NCI-H1694 treated with DMSO at 0.1 percent for 48 hours (cell line): ENCODE data around the gene USP32.
"Not testable (repeated sequence)": the region's sequence is repeated elsewhere in the genome, so short reads cannot be mapped to it uniquely, and the experiment has no call there.

Experiments used
- DNase-seq: peaks from one replicate; lab custom pipeline; 2025; lab: John Stamatoyannopoulos, UW

The USP32 gene, protein sequence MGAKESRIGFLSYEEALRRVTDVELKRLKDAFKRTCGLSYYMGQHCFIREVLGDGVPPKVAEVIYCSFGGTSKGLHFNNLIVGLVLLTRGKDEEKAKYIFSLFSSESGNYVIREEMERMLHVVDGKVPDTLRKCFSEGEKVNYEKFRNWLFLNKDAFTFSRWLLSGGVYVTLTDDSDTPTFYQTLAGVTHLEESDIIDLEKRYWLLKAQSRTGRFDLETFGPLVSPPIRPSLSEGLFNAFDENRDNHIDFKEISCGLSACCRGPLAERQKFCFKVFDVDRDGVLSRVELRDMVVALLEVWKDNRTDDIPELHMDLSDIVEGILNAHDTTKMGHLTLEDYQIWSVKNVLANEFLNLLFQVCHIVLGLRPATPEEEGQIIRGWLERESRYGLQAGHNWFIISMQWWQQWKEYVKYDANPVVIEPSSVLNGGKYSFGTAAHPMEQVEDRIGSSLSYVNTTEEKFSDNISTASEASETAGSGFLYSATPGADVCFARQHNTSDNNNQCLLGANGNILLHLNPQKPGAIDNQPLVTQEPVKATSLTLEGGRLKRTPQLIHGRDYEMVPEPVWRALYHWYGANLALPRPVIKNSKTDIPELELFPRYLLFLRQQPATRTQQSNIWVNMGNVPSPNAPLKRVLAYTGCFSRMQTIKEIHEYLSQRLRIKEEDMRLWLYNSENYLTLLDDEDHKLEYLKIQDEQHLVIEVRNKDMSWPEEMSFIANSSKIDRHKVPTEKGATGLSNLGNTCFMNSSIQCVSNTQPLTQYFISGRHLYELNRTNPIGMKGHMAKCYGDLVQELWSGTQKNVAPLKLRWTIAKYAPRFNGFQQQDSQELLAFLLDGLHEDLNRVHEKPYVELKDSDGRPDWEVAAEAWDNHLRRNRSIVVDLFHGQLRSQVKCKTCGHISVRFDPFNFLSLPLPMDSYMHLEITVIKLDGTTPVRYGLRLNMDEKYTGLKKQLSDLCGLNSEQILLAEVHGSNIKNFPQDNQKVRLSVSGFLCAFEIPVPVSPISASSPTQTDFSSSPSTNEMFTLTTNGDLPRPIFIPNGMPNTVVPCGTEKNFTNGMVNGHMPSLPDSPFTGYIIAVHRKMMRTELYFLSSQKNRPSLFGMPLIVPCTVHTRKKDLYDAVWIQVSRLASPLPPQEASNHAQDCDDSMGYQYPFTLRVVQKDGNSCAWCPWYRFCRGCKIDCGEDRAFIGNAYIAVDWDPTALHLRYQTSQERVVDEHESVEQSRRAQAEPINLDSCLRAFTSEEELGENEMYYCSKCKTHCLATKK (N-terminal part only)

DNA sequence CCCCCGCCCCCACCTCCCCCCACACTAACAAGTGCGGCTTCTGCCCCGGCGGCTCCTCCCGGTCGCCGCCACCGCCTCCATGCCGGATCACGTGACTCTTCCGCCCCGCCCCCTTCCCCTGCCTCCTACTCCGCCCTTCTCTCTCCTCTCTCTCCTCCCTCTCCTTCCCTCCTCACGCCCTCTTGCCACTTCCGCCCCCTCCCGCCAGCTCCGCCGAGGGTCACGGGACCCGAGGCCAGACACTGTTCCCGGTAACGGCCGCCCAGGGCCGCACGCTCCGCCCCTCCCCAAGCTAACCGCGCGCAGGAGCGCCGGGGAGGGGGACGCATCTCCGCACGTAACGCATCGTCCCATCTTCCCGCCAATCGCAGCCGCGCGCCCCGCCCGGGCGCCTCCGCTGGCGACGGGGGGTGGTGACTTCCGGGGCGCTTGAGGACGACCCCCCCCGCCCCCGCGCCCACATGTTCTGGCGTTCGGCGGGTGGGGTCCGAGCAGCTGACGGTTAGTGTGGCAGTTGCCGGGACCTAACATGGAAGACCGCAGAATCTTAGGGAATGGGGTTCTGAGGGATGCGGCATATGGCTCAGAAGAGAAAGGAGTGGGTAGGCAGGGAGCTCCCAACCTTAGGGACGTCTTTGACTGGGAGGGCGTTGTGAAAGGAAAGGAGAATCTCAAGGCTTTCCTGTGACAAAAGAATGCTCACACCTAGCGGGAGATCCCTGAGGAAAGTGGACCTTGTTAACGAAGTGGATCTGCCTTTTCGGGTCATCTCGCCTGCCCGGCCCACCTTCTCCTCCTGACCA is at the start of gene USP32:
TSS of gene USP32 (minus strand) at position 92 of the 803 bp plus-strand sequence. CDS start 194 bp downstream, outside the sequence.
- peak; percentile 95 for DNase-seq

DNA sequence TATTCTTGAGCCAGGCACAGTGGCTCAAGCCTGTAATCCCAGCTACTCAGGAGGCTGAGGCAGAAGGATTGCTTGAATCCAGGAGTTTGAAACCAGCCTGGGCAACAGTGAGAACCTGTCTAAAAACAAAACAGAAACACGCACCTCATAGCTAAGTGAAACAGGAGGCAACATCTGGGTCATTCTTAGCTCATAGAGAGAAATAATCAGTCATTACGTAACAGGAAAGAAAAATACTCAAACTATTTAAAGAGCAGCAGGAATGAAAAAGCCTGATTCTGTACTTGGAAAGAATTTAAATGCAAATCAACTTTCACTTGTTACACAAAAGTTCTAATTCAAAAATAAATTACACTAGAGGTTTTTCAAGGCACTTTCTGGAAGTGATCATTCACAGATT is 47.6 kb upstream of the USP32 start:
- DNase-seq: no peak

DNA sequence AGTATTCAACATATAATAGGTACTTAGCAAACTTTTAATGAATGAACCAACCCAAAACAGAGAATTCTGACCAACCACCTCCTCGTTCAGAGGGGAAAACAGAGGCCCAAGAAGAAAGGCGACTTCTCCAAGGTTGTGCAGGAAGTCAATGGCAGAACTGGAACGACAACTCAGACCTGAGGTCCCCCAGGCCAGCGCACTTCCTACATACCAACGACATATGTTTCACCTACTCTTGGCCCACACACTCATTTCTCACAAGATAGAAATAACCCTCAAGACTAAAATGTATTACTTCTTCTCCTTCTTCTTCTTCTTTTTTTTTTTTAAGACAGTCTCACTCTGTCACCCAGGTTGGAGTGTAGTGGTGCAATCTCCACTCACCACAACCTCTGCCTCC is 44.7 kb upstream of the USP32 start:
- DNase-seq: no peak

DNA sequence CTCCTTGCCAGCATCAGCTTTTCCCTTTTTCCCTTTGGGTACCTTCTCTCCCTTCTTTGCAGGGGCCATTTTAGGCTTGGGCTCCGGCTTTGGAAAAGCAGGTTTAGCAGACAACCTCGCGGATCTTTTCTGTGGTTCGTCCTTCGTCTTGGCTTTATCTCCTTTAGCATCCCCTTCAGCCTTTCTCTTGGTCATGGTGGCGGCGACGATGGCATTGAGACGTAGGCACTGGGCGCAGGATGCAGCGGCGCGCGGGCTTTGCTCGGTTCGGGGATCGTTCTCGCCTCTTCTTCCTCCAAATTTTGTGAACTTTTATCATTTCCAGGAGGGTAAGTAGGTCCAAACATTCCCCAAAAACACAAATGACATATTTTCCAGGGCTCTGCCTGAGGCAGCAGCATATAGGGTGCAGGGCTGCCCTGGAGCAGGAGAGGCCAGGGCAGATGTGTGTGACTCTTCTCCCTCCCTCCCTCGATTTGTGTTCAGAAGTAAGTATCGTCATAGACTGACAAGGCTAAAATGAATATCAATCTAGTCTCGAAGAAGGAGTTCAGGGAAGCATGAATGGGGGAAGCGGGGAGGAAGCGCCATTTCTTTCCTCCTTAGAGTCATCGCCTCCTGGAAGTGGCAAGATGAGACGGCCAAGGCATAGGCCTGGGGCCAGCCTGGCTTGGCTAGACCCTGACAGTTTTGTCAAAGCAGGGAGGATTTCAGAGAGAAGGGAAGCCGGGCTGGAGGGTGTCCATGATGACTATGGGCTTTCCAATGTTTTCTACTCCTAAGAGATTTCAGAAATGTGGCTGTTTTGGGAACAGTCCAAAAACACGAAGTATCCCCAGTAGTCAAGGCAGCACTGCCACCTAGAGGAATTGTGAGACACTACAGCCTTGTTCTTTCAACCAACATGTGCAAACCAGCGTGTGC is 43.6 kb upstream of the USP32 start:
- DNase-seq: peak; percentile 89

DNA sequence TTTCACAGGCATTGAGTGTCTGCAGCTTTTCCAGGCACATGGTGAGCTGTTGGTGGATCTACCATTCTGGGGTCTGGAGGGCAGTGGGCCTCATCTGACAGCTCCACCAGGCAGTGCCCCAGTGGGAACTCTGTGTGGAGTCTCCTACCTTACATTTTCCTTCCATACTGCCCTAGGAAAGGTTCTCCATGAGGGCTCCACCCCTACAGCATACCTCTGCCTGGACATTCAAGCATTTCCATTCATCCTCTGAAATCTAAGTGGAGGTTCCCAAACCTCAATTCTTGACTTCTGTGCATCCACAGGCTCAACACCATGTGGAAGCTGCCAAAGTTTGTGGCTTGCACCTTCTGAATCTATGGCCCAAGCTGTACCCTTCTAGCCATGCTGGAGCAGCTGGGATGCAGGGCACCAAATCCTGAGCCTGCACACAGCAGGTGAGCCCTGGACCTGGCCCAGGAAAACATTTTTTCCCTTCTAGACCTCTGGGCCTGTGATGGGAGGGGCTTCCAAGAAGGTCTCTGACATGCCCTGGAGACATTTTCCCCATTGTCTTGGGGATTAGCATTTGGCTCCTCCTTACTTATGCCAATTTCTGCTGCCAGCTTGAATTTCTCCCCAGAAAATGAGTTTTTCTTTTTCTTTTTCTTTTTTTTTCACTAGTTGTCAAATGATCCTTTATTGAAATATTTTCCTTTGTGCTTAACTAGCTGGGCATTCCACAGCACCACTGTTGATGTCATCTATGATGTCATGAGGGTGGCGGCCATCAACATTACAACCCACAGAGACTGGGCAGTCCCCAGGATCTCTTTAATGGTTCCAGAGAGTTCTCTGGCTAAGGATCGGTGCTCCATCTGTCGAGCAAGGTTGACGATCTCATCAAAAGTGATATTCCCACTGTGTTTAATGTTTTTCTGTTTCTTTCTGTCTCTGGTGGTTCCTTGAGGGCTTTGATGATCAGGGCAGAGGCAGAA is 41.4 kb upstream of the USP32 start:
- not testable (repeated sequence) for DNase-seq

DNA sequence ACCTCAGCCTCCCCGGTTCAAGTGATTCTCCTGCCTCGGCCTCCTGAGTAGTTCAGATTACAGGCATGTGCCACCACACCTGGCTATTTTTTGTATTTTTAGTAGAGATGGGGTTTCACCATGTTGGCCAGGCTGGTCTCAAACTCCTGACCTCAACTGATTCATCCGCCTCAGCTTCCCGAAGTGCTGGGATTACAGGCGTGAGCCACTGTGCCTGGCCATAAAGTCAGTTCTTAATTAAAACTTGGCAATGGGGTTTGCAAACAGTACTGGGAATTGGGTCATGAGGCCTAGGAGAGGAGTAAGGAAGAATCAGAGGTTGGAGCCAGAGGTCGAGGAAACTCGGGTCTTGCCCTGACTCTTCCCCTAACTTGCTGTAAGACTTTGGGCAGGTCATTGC is 38.6 kb upstream of the USP32 start:
- DNase-seq: not testable (repeated sequence)

DNA sequence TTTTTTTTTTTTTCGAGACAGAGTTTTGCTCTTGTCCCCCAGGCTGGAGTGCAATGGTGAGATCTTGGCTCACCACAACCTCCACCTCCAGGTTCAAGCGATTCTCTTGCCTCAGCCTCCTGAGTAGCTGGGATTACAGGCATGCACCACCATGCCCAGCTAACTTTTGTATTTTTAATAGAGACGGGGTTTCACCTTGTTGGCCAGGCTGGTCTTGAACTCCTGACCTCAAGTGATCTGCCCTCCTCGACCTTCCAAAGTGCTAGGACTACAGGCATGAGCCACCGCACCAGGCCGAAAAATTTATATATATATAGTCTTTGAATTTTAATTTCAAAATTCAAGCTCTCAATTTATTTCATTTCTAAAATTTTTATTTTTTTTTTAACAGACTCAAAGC is 36.6 kb upstream of the USP32 start:
- DNase-seq: not testable (repeated sequence)

DNA sequence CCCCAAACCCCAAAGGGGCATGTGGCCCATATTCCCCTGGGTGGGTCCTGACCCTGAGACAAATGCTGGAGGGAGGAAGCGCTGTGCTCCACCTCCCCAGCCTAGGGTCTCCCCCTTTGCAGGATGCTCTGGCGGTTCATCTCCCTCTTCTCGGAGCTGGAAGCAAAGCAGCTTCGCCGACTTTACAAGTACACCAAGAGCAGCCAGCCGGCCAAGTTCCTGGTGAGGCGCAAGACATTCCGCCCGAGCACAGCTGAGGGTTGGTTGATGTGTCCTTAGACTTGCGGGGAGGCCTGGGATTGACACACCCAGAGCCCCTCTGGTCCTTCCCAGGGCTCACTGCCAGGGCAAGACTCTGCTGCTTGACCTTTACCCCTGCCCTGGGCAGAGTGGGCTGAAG is 34.7 kb upstream of the USP32 start:
- DNase-seq: no peak

DNA sequence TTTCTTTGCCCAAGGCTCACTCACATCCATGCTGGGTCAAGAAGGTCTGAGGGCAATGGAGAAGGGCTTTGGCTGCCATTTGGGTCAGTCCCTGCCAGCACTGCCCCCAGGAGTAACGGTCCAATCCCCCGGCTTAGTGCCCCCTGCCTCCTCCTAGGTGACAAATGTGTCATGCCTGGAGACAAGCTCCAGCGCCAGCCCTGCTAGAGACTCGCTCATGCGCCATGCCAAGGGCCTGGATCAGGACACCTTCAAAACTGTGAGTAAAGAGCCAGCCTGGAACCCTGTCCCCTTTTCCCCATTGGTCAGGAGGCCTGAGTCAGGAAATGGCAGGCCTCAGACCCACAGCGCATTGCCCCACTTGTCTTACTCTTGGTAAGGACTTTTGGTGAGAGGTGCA is 33.7 kb upstream of the USP32 start:
- DNase-seq: no peak

DNA sequence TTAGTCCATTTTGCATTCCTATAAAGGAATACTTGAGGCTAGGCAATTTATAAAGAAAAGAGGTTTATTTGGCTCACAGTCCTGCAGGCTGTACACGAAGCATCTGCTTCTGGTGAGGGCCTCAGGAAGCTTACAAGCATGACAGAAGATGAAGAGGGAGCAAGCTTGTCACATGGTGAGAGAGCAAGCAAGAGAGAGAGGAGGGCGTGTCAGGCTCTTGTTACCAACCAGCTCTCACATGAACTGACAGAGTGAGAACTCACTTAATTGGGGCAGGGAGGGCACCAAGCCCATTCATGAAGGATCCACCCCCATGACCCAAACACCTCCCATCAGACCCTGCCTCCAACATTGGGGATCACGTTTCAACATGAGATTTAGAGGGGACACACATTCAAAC is 31.9 kb upstream of the USP32 start:
- no peak for DNase-seq

DNA sequence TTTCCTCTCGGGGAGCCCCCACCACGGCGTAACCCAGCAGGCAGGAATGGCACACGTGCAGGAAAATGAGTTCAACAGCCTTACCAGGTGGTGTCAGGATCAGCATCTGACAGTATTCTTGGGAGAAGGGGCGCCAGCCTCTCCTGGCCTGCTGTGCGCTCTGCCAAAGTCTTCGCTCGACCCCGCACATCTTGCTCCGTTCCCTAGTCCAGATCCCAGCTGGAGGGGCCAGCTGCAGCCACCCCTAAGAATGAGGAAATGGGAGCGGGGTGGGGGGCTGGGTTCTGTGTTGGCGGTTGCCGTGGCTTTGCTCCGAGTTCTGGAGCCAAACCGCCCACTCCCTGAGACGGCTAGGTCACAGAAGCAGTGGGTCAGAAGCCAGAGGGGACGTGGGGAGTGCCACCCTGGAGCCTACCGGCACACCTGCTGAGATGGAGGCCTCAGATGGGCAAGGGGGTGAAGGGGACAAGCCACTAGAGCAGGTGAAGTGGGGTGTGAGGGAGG is 30.3 kb upstream of the USP32 start, which contains the start of gene CHCT1:
TSS of gene CHCT1 (plus strand) at position 328 of the 504 bp plus-strand sequence. CDS start at position 432, 104 bp downstream.
- DNase-seq: no peak

DNA sequence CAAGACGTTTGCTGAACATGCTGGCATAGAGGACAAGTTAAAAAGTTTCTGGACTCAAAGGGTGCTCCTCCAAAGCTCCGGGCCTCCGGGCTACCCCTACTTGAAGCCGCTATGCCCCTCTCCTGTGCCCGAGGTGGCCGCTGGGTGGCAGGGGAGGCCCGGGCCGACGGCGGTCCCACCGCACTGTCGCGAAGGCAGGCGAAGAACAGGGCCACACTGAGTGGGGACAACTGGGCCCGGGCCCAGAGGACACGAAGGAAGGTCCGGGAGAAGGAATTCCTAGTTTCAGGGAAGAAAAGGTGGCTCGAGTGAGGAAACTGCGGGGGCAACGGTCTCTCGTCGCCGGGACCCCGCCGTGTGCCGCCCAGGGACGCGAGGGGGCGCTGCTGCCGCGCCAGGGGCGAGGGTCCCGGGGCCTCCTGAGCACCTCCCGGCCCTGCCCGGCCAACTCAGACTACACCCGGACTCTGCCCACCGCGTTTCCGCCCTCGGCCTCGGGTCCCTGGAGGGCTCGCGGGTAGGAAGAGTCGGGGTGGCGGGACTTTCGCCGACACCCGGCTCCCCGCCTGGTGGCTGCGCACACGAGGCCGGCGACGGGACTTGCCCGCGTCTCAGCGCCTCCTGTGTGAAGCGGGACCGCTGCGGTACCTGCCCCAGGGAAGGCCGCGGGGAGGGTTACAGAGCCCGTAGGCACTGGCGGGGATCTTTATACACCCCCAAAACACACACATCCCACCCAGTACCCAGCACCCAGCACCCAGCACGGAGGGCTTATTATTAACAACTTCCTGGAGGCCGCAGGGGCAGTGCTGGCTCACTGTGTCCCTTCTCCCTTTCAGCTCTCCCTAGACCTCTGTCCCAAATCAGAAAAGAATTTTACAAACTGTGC is 29.6 kb upstream of the USP32 start:
- DNase-seq: no peak

DNA sequence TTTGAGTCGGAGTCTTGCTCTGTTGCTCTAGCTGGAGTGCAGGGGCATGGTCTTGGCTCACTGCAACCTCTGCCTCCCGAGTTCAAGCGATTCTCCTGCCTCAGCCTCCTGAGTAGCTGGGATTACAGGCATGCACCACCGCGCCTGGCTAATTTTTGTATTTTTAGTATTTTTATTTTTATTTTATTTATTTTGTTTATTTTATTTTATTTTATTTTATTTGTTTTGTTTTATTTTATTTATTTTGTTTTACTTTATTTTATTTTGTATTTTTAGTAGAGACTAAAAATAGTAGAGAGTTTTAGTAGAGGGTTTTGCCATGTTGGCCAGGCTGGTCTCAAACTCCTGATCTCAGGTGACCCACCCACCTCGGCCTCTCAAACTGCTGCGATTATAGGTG is 27.9 kb upstream of the USP32 start:
- not testable (repeated sequence) for DNase-seq

DNA sequence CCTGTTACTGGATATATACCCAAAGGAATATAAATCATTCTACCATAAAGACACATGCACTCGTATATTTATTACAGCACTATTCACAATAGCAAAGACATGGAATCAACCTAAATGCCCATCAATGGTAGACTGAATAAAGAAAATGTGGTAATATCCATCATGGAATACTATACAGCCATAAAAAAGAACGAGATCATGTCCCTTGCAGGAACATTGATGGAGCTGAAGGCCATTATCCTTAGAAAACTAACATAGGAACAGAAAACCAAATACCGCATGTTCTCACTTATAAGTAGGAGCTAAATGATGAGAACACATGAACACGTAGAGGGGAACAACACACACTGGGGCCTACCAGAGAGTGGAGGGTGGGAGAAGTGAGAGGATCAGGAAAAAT is 27.1 kb upstream of the USP32 start:
- DNase-seq: not testable (repeated sequence)

DNA sequence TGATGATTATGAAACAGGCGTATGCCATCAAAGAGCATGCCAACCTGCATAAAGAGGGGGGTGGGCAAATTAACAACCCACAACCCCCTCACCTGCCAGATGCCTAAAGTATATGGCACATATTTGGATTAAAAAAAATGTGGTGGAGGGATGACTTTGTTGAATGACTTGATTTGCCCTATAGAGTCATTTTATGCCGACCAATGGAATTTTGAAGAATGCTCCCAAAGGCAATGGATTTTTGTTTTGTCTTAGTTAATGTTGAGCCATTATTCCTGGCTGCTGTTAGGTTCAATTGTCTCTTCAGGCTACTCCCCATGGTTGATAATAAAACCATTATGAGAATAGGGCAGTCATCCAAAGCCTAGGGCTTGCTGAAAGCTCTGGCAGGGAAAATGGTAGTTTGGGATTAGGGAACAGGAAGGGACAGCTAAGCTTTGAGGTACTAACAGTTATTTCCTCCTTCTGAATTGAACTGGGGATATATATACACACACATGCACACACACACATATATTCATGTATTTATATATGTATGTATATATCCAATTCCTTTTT is 24.5 kb upstream of the USP32 start:
- no peak for DNase-seq

DNA sequence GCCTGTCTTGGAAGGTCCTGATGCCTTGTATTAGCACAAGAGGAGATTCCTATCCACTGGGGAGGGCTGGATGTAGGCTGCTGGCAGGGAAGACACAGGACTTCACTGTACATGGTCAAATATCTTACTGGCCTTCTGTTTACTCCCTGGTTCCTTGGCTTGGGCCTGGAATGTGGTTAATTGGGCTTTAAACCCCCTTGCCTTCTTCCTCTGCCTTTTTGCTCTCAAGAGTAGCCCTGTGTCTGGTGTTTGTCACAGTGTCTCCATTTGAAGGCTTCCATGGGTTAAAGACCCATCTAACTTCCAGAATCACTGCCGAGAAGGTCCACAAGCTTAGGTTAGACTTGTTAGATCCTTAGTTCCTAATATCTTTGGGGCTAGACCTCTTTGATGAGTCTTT is 23.2 kb upstream of the USP32 start:
- DNase-seq: no peak

DNA sequence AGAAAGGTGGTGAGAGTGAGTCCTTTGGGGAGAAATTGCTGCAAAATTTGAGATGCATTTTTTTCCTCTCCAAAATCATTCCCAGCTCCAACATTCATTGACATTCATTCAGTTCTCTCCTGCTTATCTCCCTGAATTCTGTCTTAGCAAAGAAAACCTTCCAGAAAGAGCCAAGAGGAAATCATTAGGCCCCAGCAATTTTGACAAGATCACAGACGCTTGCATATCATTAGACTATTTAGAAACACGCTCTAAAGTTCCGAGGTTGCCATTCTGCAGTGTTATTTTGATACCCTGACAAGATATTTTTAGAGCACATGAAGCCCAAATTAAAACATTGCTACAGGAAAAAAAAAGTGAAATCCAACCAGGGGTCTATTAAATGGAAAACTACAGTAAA is 20.8 kb upstream of the USP32 start:
- no peak for DNase-seq
